K562 (cell line): ENCODE results near the gene CCR5AS.
A peak's percentile ranks its signal among the peaks of the same experiment; 100 is the strongest.

Experiments used
- ATAC-seq: fragments of 200-7000 bp; cut with Tn5 transposase; 3 replicates; pipeline ENCODE4 v1.9.1; 2020; ENCODE audit warnings: moderate library complexity
- BruUV-seq: library from RNA; stranded (reverse); fragments of 400-500 nt; replicated peaks from 2 replicates; lab custom pipeline; 2021; lab: Mats Ljungman, UMichigan
- CTCF ChIA-PET: fragments of 300-600 bp; formaldehyde crosslinking; extraction: SDS; loops from one replicate; lab custom pipeline; 2021; ENCODE audit warnings: low intra/inter-chr PET ratio; lab: Yijun Ruan, JAX
- POLR2A ChIA-PET: fragments of 300-600, 350-650 bp; sonication (Branson Sonifier 250); formaldehyde crosslinking; extraction: SDS; loops from one replicate; lab custom pipeline; 2021; ENCODE audit warnings: antibody characterized with exemption, inconsistent platforms; lab: Yijun Ruan, JAX
- DNase-seq, 4 experiments: peaks; one replicate each; pipeline versions ENCODE4 v3.0.0 to v3.0.0-alpha.2; 2011 to 2018; ENCODE audit warnings: low spot score in 3 of 4, mixed read lengths in 3 of 4; ENCODE audit errors: extremely low read depth in 1 of 4
- FAIRE-seq: peaks from 2 replicates; lab custom pipeline; 2011; peaks lifted over from hg19 to GRCh38; lab: Jason Lieb, UNC
- H2AFZ ChIP-seq: 2 replicates; pipeline ENCODE4 v1.6.0; 2011; ENCODE audit warnings: low read depth, low read length, control low read depth, inconsistent platforms
- H3K27ac ChIP-seq: fragments of 200-600 bp; 3 replicates; pipeline ENCODE4 v1.8.0; 2011; ENCODE audit warnings: low read depth, mild to moderate bottlenecking, control low read depth, inconsistent platforms, low read length, moderate library complexity, mixed read lengths; ENCODE audit errors: extremely low read depth
- H3K27me3 ChIP-seq, 2 experiments: fragments of 300-600 bp in 1 of 2; 2 replicates in 1 of 2; 3 replicates in 1 of 2; pipeline versions ENCODE4 v1.6.0 to v1.8.0; 2011; ENCODE audit warnings: inconsistent platforms in 2 of 2, low read length in 2 of 2, mild to moderate bottlenecking in 1 of 2, mixed read lengths in 1 of 2, moderate library complexity in 1 of 2; ENCODE audit not compliant: control insufficient read depth in 2 of 2, insufficient read depth in 2 of 2
- H3K36me3 ChIP-seq: fragments of 300-600 bp; 3 replicates; pipeline ENCODE4 v1.8.0; 2011; ENCODE audit warnings: mild to moderate bottlenecking, low read length, inconsistent platforms; ENCODE audit not compliant: control insufficient read depth, insufficient read depth
- H3K4me1 ChIP-seq, 2 experiments: fragments of 200-600 bp in 1 of 2; replicated peaks in 1 of 2; 2 replicates in 1 of 2; 3 replicates in 1 of 2; pipeline versions ENCODE4 v1.5.1 to v1.8.0; 2011; ENCODE audit warnings: inconsistent platforms in 2 of 2, low read length in 2 of 2, mild to moderate bottlenecking in 1 of 2, mixed read lengths in 1 of 2, moderate library complexity in 1 of 2; ENCODE audit not compliant: control insufficient read depth in 2 of 2, insufficient read depth in 2 of 2
- H3K4me2 ChIP-seq: 2 replicates; pipeline ENCODE4 v1.6.1; 2011; ENCODE audit warnings: low read length, control low read depth, inconsistent platforms, mixed read lengths; ENCODE audit not compliant: insufficient read depth
- H3K4me3 ChIP-seq: fragments of 200-600 bp; sonication (generic), shearing (Covaris generic); 2 replicates; pipeline ENCODE4 v1.5.1; 2016; ENCODE audit warnings: control low read depth, inconsistent platforms
- H3K79me2 ChIP-seq: fragments of 200-600 bp; 3 replicates; pipeline ENCODE4 v1.8.0; 2011; ENCODE audit warnings: low read length, inconsistent platforms; ENCODE audit not compliant: control insufficient read depth, insufficient read depth
- H3K9ac ChIP-seq, 2 experiments: 2 replicates each; pipeline versions ENCODE4 v1.6.0 to v1.6.1; 2011; ENCODE audit warnings: low read depth in 2 of 2, low read length in 2 of 2, control low read depth in 1 of 2, inconsistent platforms in 1 of 2, mild to moderate bottlenecking in 1 of 2, mixed read lengths in 1 of 2; ENCODE audit not compliant: insufficient read depth in 1 of 2
- H3K9me1 ChIP-seq: one replicate; pipeline ENCODE4 v1.6.0; 2011; ENCODE audit warnings: inconsistent platforms, mild to moderate bottlenecking, low read length, moderate library complexity; ENCODE audit not compliant: control insufficient read depth, insufficient read depth
- H3K9me3 ChIP-seq: replicated peaks from 2 replicates; pipeline ENCODE4 v1.5.1; 2011; ENCODE audit warnings: low read depth, low read length, inconsistent platforms; ENCODE audit not compliant: control insufficient read depth, insufficient read depth
- H4K20me1 ChIP-seq: replicated peaks from 2 replicates; pipeline ENCODE4 v1.6.1; 2011; ENCODE audit warnings: low read length, inconsistent platforms, mixed read lengths; ENCODE audit not compliant: control insufficient read depth, insufficient read depth
- CCAR2 ChIP-seq: fragments of 200-400 bp; formaldehyde crosslinking; IDR thresholded peaks from 2 replicates; pipeline ENCODE4 v1.6.1; 2017; ENCODE audit warnings: mild to moderate bottlenecking, low read depth, low read length
- KLF16 ChIP-seq: IDR thresholded peaks from 2 replicates; pipeline ENCODE4 v1.6.1; 2016; ENCODE audit warnings: antibody characterized with exemption
- NKRF ChIP-seq: fragments of 450-650 bp; IDR thresholded peaks from 2 replicates; pipeline ENCODE4 v1.6.1; 2016; ENCODE audit warnings: borderline replicate concordance
- ZNF431 ChIP-seq: sonication (generic); formaldehyde crosslinking; IDR thresholded peaks from 2 replicates; pipeline ENCODE4 v1.8.0; 2022; ENCODE audit warnings: mild to moderate bottlenecking, missing genetic modification reagents
- WGBS: fragments of 100-300 bp; shearing (Covaris generic); methylation state at CpG from one replicate; pipeline ENCODE4 v1.1.6; 2016; ENCODE audit warnings: low coverage, mixed read lengths; ENCODE audit not compliant: insufficient coverage; ENCODE audit errors: missing lambda C conversion rate; 5-methylcytosine and 5-hydroxymethylcytosine counted together
- in situ Hi-C: fragments of 300-500 bp; cut with MboI; formaldehyde crosslinking; loops from 4 replicates; pipeline ENCODE4 v1.15.0; 2018; ENCODE audit warnings: inconsistent platforms, mixed read lengths
- intact Hi-C: fragments of 100-400 bp; cut with micrococcal nuclease; formaldehyde crosslinking; loops from 2 replicates; pipeline ENCODE4 v1.14.2; 2022

CCR5AS gene

GRCh38 chr3:46348823-46349482 is 57.9 kb downstream of the CCR5AS start:
- ATAC-seq = no peak
- no peak overlapping the region for H3K4me3 ChIP-seq

GRCh38 chr3:46344476-46344875 is 62.4 kb downstream of the CCR5AS start:
- WGBS = 3% methylated on average over 4 of the region's 4 CpGs
- no peak for ATAC-seq
- H3K9me3 ChIP-seq = no peaks in the 10 kb centered on the region
- no peaks in the 10 kb centered on the region for H4K20me1 ChIP-seq
- H3K4me2 ChIP-seq = no peak overlapping the region
- H3K9ac ChIP-seq = no peak overlapping the region
- no peak overlapping the region for H2AFZ ChIP-seq
- POLR2A ChIA-PET = no interaction called here
- H3K79me2 ChIP-seq = no peaks in the 10 kb centered on the region
- no peaks in the 10 kb centered on the region for H3K27me3 ChIP-seq
- FAIRE-seq = no peak
- H3K9me1 ChIP-seq = no peaks in the 10 kb centered on the region
- no peak overlapping the region for H3K4me3 ChIP-seq
- no peaks in the 10 kb centered on the region for H3K4me1 ChIP-seq
- H3K27ac ChIP-seq = no peak overlapping the region
- no peak for DNase-seq
- CTCF ChIA-PET = no interaction called here
- BruUV-seq = no TSS peak
- in situ Hi-C loops (no loop called here), intact Hi-C loops (no loop called here)
- no peaks in the 10 kb centered on the region for H3K36me3 ChIP-seq
- TF ChIP-seq KLF16 (no peak), NKRF (no peak), ZNF431 (CRISPR knock-in tag) (peak; percentile 94)

More at GRCh38 chr3:46348823-46349482, 57.9 kb downstream of the CCR5AS start:
- no peak overlapping the region for H3K4me2 ChIP-seq
- H3K79me2 ChIP-seq = no peaks in the 10 kb centered on the region
- FAIRE-seq = peak; percentile 26
- H3K9me1 ChIP-seq = no peaks in the 10 kb centered on the region
- WGBS = 0% methylated on average over 3 of the region's 3 CpGs
- intact Hi-C loops = no loop called here
- H2AFZ ChIP-seq = no peak overlapping the region
- no peaks in the 10 kb centered on the region for H3K4me1 ChIP-seq
- H3K27ac ChIP-seq = no peak overlapping the region
- H3K27me3 ChIP-seq = peaks cover 0 to 7% of the 10 kb centered on the region in 2 experiments; a peak in 2 of 5 replicates
- CTCF ChIA-PET = no interaction called here
- in situ Hi-C loops = no loop called here
- BruUV-seq = no TSS peak
- POLR2A ChIA-PET = interaction anchor here (1.2 kb wide), 1 partner anchor 37 kb away, joined by 4 read pairs; no protein-coding TSS in a partner anchor
- no peak for DNase-seq
- H3K9me3 ChIP-seq = no peaks in the 10 kb centered on the region
- H4K20me1 ChIP-seq = no peaks in the 10 kb centered on the region
- no peaks in the 10 kb centered on the region for H3K36me3 ChIP-seq
- no peak for TF ChIP-seq CCAR2
- no peak overlapping the region for H3K9ac ChIP-seq
